K562 (cell line): ENCODE results near the gene TIAM1.

ENCODE experiments used
- ATF3 ChIP-seq, 2 experiments: fragments of 450-650 bp in 1 of 2; sonication (generic) in 1 of 2; formaldehyde crosslinking in 1 of 2; IDR thresholded peaks in 1 of 2; conservative IDR thresholded peaks in 1 of 2; 2 replicates each; pipeline versions ENCODE4 v1.6.1 to v1.8.1; 2016 to 2023; ENCODE audit warnings: mild to moderate bottlenecking in 2 of 2, moderate library complexity in 2 of 2, inconsistent platforms in 1 of 2, missing genetic modification reagents in 1 of 2
- ETV6 ChIP-seq, 3 experiments: fragments of 150-350 bp in 1 of 3; sonication (generic) in 1 of 3; formaldehyde crosslinking in 1 of 3; IDR thresholded peaks; 2 replicates each; pipeline versions ENCODE4 v1.6.1 to v1.8.0; 2014 to 2022; ENCODE audit warnings: borderline replicate concordance in 2 of 3, low read depth in 2 of 3, antibody characterized with exemption in 1 of 3, low read length in 1 of 3, mild to moderate bottlenecking in 1 of 3, missing genetic modification reagents in 1 of 3
- FOXK2 ChIP-seq, 2 experiments: fragments of 450-650 bp; IDR thresholded peaks in 1 of 2; conservative IDR thresholded peaks in 1 of 2; 2 replicates each; pipeline ENCODE4 v1.6.1; 2016; ENCODE audit warnings: low read depth in 2 of 2, mild to moderate bottlenecking in 1 of 2
- HDAC2 ChIP-seq: fragments of 450-650 bp; IDR thresholded peaks from 2 replicates; pipeline ENCODE4 v1.6.1; 2016; ENCODE audit warnings: mild to moderate bottlenecking
- LARP7 ChIP-seq: fragments of 450-650 bp; IDR thresholded peaks from 2 replicates; pipeline ENCODE4 v1.6.1; 2016
- POLR2A ChIP-seq: fragments of 450-650 bp; conservative IDR thresholded peaks from 2 replicates; pipeline ENCODE4 v1.6.1; 2016
- ZBTB43 ChIP-seq: sonication (generic); formaldehyde crosslinking; IDR thresholded peaks from 2 replicates; pipeline ENCODE4 v1.8.0; 2023; ENCODE audit warnings: mild to moderate bottlenecking, missing genetic modification reagents
- ZC3H11A ChIP-seq: IDR thresholded peaks from 2 replicates; pipeline ENCODE4 v1.6.1; 2012; ENCODE audit warnings: low read depth, low read length, improper control_type of control experiment
- ZNF232 ChIP-seq: sonication (generic); formaldehyde crosslinking; IDR thresholded peaks from 2 replicates; pipeline ENCODE4 v1.8.0; 2022; ENCODE audit warnings: mild to moderate bottlenecking, missing genetic modification reagents
- ZNF695 ChIP-seq: fragments of 450-650 bp; formaldehyde crosslinking; IDR thresholded peaks from 2 replicates; pipeline ENCODE4 v1.4.0; 2020; ENCODE audit warnings: mild to moderate bottlenecking, moderate library complexity
- TF ChIP-seq, protein P1 (sequence below), 3 experiments: IDR thresholded peaks in 2 of 3; conservative IDR thresholded peaks in 1 of 3; 2 replicates each; pipeline ENCODE4 v1.5.1; 2011 to 2012; ENCODE audit warnings: low read length in 3 of 3, mild to moderate bottlenecking in 3 of 3, control low read depth in 2 of 3, improper control_type of control experiment in 1 of 3, inconsistent platforms in 1 of 3, low read depth in 1 of 3, mixed read lengths in 1 of 3, moderate library complexity in 1 of 3; ENCODE audit not compliant: insufficient read depth in 2 of 3

DNA sequence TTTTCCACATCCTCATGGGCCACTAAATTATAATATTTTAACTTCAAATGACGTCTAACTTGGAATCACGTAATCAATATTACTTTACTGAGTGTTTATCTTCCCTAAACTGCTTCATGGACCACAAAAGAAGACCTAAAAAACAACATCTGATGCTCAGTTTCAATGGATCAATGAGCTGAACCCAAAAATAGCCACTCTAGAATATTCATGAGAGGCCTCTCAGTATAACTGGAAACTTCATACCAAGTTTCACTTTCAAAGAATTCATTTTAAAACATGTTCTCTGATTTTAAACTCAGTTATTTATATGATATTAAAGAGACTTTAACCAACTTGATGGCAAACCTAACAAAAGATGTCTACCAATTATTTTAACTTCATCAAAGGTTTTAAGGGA, 23.7 kb upstream of the TIAM1 start:
- no peak for TF ChIP-seq ZNF695
- TF ChIP-seq ZC3H11A = no peak
- no peak for TF ChIP-seq HDAC2
- TF ChIP-seq ATF3 (IDR thresholded peaks at IDR 0.05) = no peak
- no peak for TF ChIP-seq ATF3 (CRISPR knock-in tag; conservative IDR thresholded peaks at IDR 0.05)
- TF ChIP-seq LARP7 = no peak
- TF ChIP-seq FOXK2 (conservative IDR thresholded peaks at IDR 0.05 in 1 of 2, IDR thresholded peaks at IDR 0.05 in 1 of 2; ENCODE audit: low read depth in 2 of 2) = no peak
- TF ChIP-seq, protein P1, sequence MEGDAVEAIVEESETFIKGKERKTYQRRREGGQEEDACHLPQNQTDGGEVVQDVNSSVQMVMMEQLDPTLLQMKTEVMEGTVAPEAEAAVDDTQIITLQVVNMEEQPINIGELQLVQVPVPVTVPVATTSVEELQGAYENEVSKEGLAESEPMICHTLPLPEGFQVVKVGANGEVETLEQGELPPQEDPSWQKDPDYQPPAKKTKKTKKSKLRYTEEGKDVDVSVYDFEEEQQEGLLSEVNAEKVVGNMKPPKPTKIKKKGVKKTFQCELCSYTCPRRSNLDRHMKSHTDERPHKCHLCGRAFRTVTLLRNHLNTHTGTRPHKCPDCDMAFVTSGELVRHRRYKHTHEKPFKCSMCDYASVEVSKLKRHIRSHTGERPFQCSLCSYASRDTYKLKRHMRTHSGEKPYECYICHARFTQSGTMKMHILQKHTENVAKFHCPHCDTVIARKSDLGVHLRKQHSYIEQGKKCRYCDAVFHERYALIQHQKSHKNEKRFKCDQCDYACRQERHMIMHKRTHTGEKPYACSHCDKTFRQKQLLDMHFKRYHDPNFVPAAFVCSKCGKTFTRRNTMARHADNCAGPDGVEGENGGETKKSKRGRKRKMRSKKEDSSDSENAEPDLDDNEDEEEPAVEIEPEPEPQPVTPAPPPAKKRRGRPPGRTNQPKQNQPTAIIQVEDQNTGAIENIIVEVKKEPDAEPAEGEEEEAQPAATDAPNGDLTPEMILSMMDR (IDR thresholded peaks at IDR 0.05 in 2 of 3, conservative IDR thresholded peaks at IDR 0.05 in 1 of 3; ENCODE audit: insufficient read depth in 2 of 3, low read depth in 1 of 3, low read length in 3 of 3) = no peak
- TF ChIP-seq ETV6 (IDR thresholded peaks at IDR 0.05; ENCODE audit: borderline replicate concordance in 1 of 2, low read depth in 2 of 2, low read length in 1 of 2) = no peak
- no peak for TF ChIP-seq ETV6 (CRISPR knock-in tag; IDR thresholded peaks at IDR 0.05; ENCODE audit: borderline replicate concordance)
- TF ChIP-seq ZNF232 = no peak
- TF ChIP-seq ZBTB43 (CRISPR knock-in tag) = no peak
- TF ChIP-seq POLR2A = no peak
